Coronary artery (tissue), 2 donors: ENCODE results near the gene SYNE3.

Source experiments
- DNase-seq: peaks from one replicate; pipeline ENCODE4 v3.0.0-alpha.2; 2017; ENCODE audit warnings: low spot score
- H3K27ac ChIP-seq, 2 donors: fragments of 200-600 bp; sonication (generic); one replicate each; pipeline ENCODE4 v1.5.1; 2016 to 2019
- H3K4me3 ChIP-seq: fragments of 200-600 bp; sonication (generic); 2 replicates; pipeline ENCODE4 v1.5.1; 2016; ENCODE audit warnings: mild to moderate bottlenecking, moderate library complexity
- CTCF ChIP-seq: fragments of 200-600 bp; sonication (generic); IDR thresholded peaks from one replicate; pipeline ENCODE4 v1.5.1; 2019; ENCODE audit warnings: antibody characterized with exemption

SYNE3 gene

GRCh38 chr14:95541346-95541745 lies 24.9 kb upstream of the SYNE3 start:
- DNase-seq: no peak
- Histone ChIP-seq H3K27ac (no peak overlapping the region), H3K4me3 (no peak overlapping the region)
- no peak for TF ChIP-seq CTCF

GRCh38 chr14:95540236-95540855 lies 23.9 kb upstream of the SYNE3 start:
- no peak for TF ChIP-seq CTCF
- Histone ChIP-seq H3K4me3 (no peak overlapping the region), H3K27ac (no peak overlapping the region)
- DNase-seq: no peak

GRCh38 chr14:95538801-95539509 lies 22.5 kb upstream of the SYNE3 start:
- no peak overlapping the region for H3K4me3 ChIP-seq
- DNase-seq: peak; percentile 56
- no peak overlapping the region for H3K27ac ChIP-seq
- TF ChIP-seq CTCF: no peak

GRCh38 chr14:95537298-95538089 lies 21.0 kb upstream of the SYNE3 start:
- no peak overlapping the region for H3K27ac ChIP-seq
- H3K4me3 ChIP-seq: no peak overlapping the region

GRCh38 chr14:95536671-95537070 lies 20.2 kb upstream of the SYNE3 start:
- Histone ChIP-seq H3K27ac (no peak overlapping the region), H3K4me3 (no peak overlapping the region)
- DNase-seq: no peak
- no peak for TF ChIP-seq CTCF

More at GRCh38 chr14:95537298-95538089, 21.0 kb upstream of the SYNE3 start:
- peak; percentile 38 for DNase-seq
- no peak for TF ChIP-seq CTCF

- peak overlapping the region; percentile 92 for H3K4me3 ChIP-seq
- no peak for TF ChIP-seq CTCF
- DNase-seq: no peak
- no peak overlapping the region for H3K27ac ChIP-seq
Observed at GRCh38 chr14:95536036-95536593, 19.7 kb upstream of the SYNE3 start.
